Panc1 (cell line): ENCODE measurements around the gene MCM5. TPM values are rescaled to one million over a fixed set of nuclear protein-coding genes. Genes with fewer than 3 reads are reported as not detected.

Experiments
- ATAC-seq: fragments of 200-7000 bp; cut with Tn5 transposase; 2 replicates; pipeline ENCODE4 v1.9.1; 2020; ENCODE audit warnings: mild to moderate bottlenecking, moderate library complexity
- BruUV-seq: library from RNA; stranded (reverse); fragments of 400-500 nt; replicated peaks from 2 replicates; lab custom pipeline; 2021; lab: Mats Ljungman, UMichigan
- CTCF ChIA-PET: fragments of 300-600 bp; sonication (Branson Sonifier 250); formaldehyde crosslinking; loops from one replicate; lab custom pipeline; 2022; ENCODE audit warnings: antibody characterized with exemption; lab: Charles Lee
- POLR2A ChIA-PET: fragments of 300-600 bp; sonication (Branson Sonifier 250); formaldehyde crosslinking; loops from one replicate; lab custom pipeline; 2022; ENCODE audit warnings: antibody characterized with exemption; lab: Charles Lee
- DNase-seq: peaks from one replicate; pipeline ENCODE4 v3.0.0-alpha.2; 2010; ENCODE audit warnings: low read depth, low spot score
- H3K27ac ChIP-seq: 2 replicates; pipeline ENCODE4 v1.5.1; 2011; ENCODE audit warnings: mild to moderate bottlenecking, low read length, inconsistent platforms
- H3K27me3 ChIP-seq: fragments of 200-500 bp; sonication (Bioruptor generic); 2 replicates; pipeline ENCODE4 v1.6.0; 2014; ENCODE audit warnings: low read length, inconsistent platforms; ENCODE audit not compliant: control insufficient read depth, insufficient read depth
- H3K36me3 ChIP-seq: fragments of 200-500 bp; sonication (Bioruptor generic); 2 replicates; pipeline ENCODE4 v1.5.1; 2014; ENCODE audit warnings: inconsistent platforms, mild to moderate bottlenecking, low read length, moderate library complexity; ENCODE audit not compliant: control insufficient read depth, insufficient read depth
- H3K4me1 ChIP-seq: 2 replicates; pipeline ENCODE4 v1.5.1; 2011; ENCODE audit warnings: inconsistent platforms, mild to moderate bottlenecking, low read length, moderate library complexity; ENCODE audit not compliant: control insufficient read depth, insufficient read depth
- H3K4me3 ChIP-seq, 2 experiments: 2 replicates each; pipeline ENCODE4 v1.5.1; 2011 to 2012; ENCODE audit warnings: low read depth in 2 of 2, low read length in 2 of 2, mild to moderate bottlenecking in 2 of 2, inconsistent platforms in 1 of 2, moderate library complexity in 1 of 2
- H3K9me3 ChIP-seq: fragments of 200-500 bp; sonication (Bioruptor generic); 2 replicates; pipeline ENCODE4 v1.5.1; 2014; ENCODE audit warnings: low read depth, mild to moderate bottlenecking, inconsistent platforms, low read length, moderate library complexity; ENCODE audit not compliant: control insufficient read depth, insufficient read depth
- POLR2AphosphoS5 ChIP-seq: IDR thresholded peaks from 2 replicates; pipeline ENCODE4 v1.6.1; 2012; ENCODE audit warnings: mild to moderate bottlenecking, low read depth, low read length, moderate library complexity
- REST ChIP-seq, 2 experiments: IDR thresholded peaks; 2 replicates each; pipeline ENCODE4 v1.6.1; 2011 to 2012; ENCODE audit warnings: low read depth in 2 of 2, control low read depth in 1 of 2, low read length in 1 of 2, mild to moderate bottlenecking in 1 of 2, moderate library complexity in 1 of 2; ENCODE audit not compliant: insufficient read depth in 1 of 2
- SIN3A ChIP-seq: IDR thresholded peaks from 2 replicates; pipeline ENCODE4 v1.6.1; 2012; ENCODE audit warnings: low read depth, mild to moderate bottlenecking, low read length, moderate library complexity, borderline replicate concordance; ENCODE audit not compliant: insufficient read depth
- TCF7L2 ChIP-seq: IDR thresholded peaks from 2 replicates; pipeline ENCODE4 v1.6.1; 2011; ENCODE audit warnings: mild to moderate bottlenecking, low read depth, low read length, inconsistent platforms
- in situ Hi-C: cut with HindIII; loops from 2 replicates; pipeline ENCODE4 v1.10.0; 2016; ENCODE audit warnings: low sequenced_read_pairs, low pct_unique_long_range_greater_than_20kb
- intact Hi-C: fragments of 100-400 bp; cut with micrococcal nuclease; formaldehyde crosslinking; loops from one replicate; pipeline ENCODE4 v1.10.0; 2022; ENCODE audit not compliant: unreplicated experiment
- total RNA-seq: library from RNA; stranded (reverse); gene quantifications from one replicate; pipeline ENCODE4 v1.2.1, GENCODE V29; 2021; ENCODE audit not compliant: unreplicated experiment
- TF ChIP-seq, protein P1 (sequence below): fragments of 450-650 bp; IDR thresholded peaks from 2 replicates; pipeline ENCODE4 v1.5.1; 2017; ENCODE audit warnings: mild to moderate bottlenecking

The MCM5 gene
- total RNA-seq, 1 experiment from 2014 or later, result 122 TPM

DNA sequence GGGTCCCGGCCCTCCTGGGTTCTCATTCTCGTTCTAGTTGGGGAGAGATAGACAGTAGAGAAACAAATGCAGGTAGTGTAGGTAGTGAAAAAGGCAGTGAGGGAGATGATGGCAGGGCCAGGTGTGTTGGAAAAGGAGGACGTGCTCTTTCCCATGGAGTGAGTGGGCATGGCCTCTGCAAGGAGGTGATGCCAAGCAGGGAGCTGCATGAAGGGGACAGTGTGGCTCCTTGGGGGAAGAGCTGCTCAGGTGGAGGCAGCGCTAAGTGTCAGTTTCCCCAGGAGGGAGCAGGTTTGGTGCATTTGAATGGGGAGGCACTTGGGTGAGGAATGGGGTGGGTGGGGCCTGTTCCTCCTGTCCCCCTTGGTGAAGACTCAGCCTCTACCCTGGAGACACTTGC, 22.2 kb downstream of the MCM5 start:
- no peak overlapping the region for H3K4me3 ChIP-seq
- DNase-seq, result no peak
- intact Hi-C loops, result no loop called here
- no TSS peak for BruUV-seq
- no peaks in the 10 kb centered on the region for H3K36me3 ChIP-seq
- TF ChIP-seq TCF7L2 (no peak), SIN3A (no peak), REST (IDR thresholded peaks at IDR 0.05; ENCODE audit: insufficient read depth in 1 of 2, low read depth in 2 of 2, low read length in 1 of 2) (no peak)
- peaks cover 11% of the 10 kb centered on the region for H3K4me1 ChIP-seq
- no peaks in the 10 kb centered on the region for H3K9me3 ChIP-seq
- ChIA-PET CTCF (no interaction called here), POLR2A (no interaction called here)
- H3K27me3 ChIP-seq, result no peaks in the 10 kb centered on the region
- no peak for ATAC-seq
- no peak overlapping the region for H3K27ac ChIP-seq
- in situ Hi-C loops, result no loop called here

DNA sequence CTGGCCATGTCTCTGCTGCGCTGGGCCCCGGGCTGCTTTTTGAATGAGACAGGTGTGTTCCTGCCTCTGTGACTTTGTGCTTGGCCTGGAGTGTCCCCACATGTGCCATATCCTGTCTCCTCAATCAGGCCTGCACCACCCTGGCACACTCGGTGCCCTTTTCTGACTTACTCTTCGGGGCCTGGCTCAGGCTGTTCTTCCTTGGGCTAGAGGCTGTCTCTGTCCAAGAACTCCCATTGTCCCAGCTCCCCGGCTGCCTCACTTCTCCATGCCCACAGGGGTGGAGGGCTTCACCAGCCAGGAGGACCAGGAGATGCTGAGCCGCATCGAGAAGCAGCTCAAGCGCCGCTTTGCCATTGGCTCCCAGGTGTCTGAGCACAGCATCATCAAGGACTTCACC, 23.0 kb downstream of the MCM5 start:
- no peak for TF ChIP-seq POLR2AphosphoS5
- TF ChIP-seq REST (IDR thresholded peaks at IDR 0.05; ENCODE audit: insufficient read depth in 1 of 2, low read depth in 2 of 2, low read length in 1 of 2), result no peak
- TF ChIP-seq, protein P1, sequence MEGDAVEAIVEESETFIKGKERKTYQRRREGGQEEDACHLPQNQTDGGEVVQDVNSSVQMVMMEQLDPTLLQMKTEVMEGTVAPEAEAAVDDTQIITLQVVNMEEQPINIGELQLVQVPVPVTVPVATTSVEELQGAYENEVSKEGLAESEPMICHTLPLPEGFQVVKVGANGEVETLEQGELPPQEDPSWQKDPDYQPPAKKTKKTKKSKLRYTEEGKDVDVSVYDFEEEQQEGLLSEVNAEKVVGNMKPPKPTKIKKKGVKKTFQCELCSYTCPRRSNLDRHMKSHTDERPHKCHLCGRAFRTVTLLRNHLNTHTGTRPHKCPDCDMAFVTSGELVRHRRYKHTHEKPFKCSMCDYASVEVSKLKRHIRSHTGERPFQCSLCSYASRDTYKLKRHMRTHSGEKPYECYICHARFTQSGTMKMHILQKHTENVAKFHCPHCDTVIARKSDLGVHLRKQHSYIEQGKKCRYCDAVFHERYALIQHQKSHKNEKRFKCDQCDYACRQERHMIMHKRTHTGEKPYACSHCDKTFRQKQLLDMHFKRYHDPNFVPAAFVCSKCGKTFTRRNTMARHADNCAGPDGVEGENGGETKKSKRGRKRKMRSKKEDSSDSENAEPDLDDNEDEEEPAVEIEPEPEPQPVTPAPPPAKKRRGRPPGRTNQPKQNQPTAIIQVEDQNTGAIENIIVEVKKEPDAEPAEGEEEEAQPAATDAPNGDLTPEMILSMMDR, result no peak
- no peak for TF ChIP-seq SIN3A
- TF ChIP-seq TCF7L2, result no peak
- intact Hi-C loops, result no loop called here
- DNase-seq (no peak), ATAC-seq (no peak)
- H3K27ac ChIP-seq, result no peak overlapping the region
- peaks cover 11% of the 10 kb centered on the region for H3K4me1 ChIP-seq
- CTCF ChIA-PET, result no interaction called here
- no peaks in the 10 kb centered on the region for H3K27me3 ChIP-seq
- POLR2A ChIA-PET, result no interaction called here
- no peaks in the 10 kb centered on the region for H3K36me3 ChIP-seq
- in situ Hi-C loops, result no loop called here
- H3K9me3 ChIP-seq, result no peaks in the 10 kb centered on the region
- BruUV-seq, result no TSS peak
- H3K4me3 ChIP-seq, result no peak overlapping the region
